GM21825 (cell line): ENCODE data around the gene TTC27.
A peak's percentile ranks its signal among the peaks of the same experiment; 100 is the strongest.

Source experiments
- ATAC-seq: cut with Tn5 transposase; IDR thresholded peaks from one replicate; pipeline ENCODE4 v1.9.1; 2021; ENCODE audit warnings: mild to moderate bottlenecking, moderate library complexity; ENCODE audit not compliant: unreplicated experiment

The TTC27 gene

GRCh38 chr2:32666704-32667103 is 38.9 kb downstream of the TTC27 start:
- ATAC-seq: no peak

- no peak for ATAC-seq
Observed at GRCh38 chr2:32668254-32668653, 40.4 kb downstream of the TTC27 start.

GRCh38 chr2:32671885-32672533 is 44.2 kb downstream of the TTC27 start:
- ATAC-seq: no peak

GRCh38 chr2:32678825-32679224 is 51.0 kb downstream of the TTC27 start:
- ATAC-seq: no peak

DNA sequence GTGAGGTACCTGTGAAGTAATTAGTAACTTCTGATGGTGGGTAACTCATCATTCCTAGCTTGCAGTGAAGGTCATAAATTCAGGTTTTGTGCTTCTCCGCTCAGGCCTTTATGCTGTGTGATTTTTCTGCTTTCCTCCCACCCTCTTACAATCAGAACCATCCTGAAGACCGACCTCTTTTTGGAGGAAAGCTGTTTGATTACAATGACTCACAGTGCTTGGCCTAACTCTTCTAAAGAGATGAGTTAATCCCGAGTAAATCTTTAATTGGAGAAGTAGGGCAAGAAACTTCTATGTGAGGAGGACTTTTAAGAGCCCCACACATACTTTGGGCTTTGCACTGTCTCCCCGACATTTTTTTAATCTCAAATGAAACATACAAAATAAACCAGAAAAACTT is 53.1 kb downstream of the TTC27 start:
- ATAC-seq: no peak

DNA sequence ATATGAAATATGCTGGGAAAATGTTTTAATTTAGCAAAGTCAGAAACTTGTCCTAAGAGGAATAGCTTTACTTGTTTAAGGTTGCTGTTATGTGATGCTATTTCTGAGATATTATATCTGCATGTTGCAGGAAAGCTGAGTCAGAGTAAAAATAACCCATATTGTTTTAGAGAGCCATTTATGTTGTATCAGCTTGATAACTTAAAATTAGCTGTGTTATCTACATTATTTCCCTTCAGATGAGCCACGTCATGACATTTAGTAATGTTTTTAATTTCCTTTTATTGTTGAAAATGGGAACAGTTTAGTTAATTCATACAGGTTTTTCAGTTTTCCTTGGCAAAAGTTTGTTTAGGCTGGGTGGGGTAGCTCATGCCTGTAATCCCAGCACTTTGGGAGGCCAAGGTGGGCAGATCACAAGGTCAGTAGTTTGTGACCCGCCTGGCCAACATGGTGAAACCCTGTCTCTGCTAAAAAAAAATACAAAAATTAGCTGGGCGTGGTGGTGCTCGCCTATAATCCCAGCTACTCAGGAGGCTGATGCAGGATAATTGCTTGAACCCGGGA is 55.8 kb downstream of the TTC27 start:
- ATAC-seq: no peak

GRCh38 chr2:32688541-32688940 is 60.7 kb downstream of the TTC27 start:
- ATAC-seq: no peak

DNA sequence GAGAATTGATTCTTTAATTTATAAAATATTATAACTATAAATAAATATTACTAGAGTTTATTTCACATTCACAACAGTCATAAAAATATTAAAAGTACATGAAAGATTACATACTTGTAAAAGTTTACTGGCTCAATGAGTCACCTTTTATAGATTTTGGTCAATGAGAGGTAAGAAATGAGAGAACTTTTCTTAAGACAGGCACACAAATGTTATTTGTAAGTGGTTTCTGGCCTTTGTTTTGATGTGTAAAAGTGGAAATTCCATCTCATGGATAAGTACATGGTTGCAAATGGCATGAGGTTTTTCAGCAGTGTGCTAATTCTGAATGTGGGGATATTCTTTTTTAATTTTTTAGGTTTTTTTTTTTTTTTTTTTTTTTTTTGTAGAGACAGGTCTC is 63.8 kb downstream of the TTC27 start:
- no peak for ATAC-seq

DNA sequence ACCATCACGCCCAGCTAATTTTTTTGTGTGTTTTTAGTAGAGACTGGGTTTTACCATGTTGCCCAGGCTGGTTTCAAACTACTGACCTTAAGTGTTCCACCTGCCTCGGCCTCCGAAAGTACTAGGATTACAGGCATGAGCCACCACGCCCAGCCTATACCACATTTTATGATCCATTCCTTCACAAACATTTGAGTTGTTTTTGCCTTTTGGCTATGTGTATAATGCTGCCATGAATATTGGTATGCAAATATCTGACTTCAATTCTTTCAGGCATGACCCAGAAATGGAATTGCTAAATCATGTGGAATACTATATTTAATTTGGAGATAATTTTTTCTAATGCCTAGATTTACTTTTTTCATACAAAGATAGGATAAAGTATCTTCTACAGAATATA is 68.6 kb downstream of the TTC27 start:
- ATAC-seq: no peak

GRCh38 chr2:32697156-32697555 is 69.3 kb downstream of the TTC27 start:
- ATAC-seq: no peak

GRCh38 chr2:32699151-32699550 is 71.3 kb downstream of the TTC27 start:
- no peak for ATAC-seq

- no peak for ATAC-seq
Observed at GRCh38 chr2:32701806-32702205, 74.0 kb downstream of the TTC27 start.

DNA sequence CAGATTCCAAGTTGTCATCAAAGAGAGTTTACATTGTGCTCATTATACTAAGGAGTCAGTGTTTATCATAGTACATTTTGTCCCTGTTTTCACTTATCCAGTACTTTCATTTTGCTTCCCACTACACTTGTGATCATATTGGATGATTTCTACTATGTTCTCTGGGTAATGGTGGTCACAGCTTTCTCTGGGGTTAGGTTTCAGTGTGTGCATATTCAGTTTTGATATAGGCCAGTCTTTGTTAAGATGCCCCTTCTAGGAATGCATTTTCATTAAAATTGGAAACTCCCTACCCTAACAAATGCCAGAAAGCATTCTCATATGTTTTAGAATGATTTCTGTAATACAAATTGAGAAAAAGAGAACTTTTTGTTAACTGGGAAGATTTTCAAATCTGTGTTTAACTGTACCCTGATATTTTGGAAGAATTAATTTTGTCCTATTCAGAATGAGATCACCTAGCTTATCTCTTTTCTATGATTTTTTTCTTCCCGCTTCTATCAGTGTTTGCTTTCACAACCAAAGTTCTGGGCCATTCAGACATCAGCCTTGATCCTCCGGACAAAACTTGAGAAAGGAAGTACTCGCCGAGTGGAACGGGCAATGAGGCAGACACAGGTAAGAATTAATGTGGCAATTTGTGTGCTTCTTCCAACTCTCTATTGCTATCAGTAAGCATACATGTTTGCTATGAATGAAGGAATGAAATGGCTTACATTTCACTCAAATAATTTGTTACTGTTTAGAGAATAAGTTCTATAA is 74.6 kb downstream of the TTC27 start:
- no peak for ATAC-seq

DNA sequence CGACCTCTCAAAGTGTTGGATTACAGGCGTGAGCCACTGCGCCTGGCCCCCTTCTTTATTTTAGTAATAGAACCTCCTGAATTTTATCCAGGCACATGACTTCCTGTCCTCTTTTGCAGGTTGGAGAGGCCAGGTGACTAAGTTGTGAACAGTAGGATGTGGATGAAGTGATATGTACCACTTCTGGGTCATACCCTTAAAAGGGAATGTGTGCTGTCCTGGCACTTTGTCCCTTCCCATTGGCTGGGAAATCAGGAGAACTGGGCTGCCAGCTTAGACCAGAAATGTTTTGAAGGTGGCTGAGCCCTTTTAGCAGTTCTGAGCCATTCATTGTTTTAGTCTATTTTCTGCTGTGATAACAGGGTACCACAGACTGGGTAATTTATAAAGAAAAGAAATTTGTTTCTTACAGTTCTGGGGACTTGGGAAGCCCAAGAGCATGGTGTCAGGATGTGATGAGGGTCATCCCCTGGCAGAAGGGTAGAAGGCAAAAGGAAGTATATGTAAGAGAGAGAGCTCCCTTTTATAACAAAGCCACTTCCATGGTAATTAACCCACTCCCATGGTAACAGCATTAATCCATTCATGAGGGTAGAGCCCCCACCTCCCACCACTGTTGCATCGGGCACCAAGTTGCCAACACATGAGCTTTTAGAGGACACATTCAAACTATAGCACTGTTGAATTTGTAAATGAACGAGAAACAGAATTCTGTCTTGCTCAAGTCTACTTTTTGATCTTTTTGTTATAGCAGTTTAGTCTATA is 79.1 kb downstream of the TTC27 start:
- ATAC-seq: no peak

GRCh38 chr2:32711219-32711618 is 83.4 kb downstream of the TTC27 start:
- ATAC-seq: no peak

DNA sequence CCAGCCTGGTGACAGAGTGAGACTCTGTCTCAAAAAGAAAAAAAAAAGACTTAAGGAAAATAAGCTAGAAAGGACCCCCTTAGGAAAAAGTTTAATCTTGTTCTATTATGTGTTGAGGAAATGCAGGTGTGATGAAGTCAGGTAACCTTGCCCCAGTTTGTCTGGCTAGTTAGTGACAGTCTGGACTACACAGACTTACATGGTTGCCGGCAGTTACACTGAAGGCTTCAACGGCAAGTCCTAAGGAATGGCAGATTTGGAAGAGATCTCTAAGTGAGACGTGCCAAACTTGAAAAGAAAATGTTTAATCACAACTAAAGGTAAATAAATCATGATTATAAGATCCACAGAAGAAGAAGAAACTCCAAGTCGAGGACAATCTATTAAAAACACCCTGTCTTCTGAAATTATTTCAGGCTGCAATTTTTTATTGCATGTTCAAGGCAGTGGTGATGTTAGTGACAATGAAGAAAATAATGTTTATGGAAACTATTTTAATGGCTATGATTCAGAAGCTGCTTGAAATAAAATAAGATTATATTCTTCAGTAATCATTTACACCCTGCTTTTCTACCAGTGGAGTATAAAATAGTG is 84.2 kb downstream of the TTC27 start:
- ATAC-seq: no peak

DNA sequence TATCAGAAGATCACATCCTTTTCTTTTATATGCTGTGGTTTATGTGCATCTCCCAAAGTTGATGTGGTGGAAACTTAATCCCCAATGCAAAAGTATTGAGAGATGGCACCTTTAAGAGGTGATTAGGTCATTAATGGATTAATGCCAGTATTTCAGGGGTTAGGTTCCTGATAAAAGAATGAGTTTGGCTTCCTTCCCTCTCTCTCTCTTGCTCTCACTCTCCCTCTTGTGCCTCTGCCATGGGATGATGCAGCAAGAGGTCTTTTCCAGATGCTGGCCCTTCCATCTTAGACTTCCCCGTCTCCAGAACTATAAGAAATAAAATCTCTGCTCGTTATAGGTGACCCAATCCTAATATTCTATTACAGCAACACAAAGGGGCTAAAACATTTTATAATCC is 85.0 kb downstream of the TTC27 start:
- no peak for ATAC-seq

DNA sequence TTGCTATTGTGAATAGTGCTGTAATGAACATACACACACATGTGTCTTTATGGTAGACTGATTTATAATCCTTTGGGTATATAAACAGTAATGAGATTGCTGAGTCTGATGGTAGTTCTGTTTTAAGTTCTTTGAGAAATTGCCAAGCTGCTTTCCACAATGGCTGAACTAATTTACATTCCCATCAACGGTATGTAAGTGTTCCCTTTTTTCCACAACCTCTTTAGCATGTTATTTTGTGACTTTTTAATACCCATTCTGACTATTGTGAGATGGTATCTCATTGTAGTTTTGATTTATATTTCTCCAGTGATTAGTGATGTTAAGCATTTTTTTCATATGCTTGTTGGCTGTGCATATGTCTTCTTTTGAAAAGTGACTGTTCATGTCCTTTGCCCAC is 86.7 kb downstream of the TTC27 start:
- ATAC-seq: no peak

DNA sequence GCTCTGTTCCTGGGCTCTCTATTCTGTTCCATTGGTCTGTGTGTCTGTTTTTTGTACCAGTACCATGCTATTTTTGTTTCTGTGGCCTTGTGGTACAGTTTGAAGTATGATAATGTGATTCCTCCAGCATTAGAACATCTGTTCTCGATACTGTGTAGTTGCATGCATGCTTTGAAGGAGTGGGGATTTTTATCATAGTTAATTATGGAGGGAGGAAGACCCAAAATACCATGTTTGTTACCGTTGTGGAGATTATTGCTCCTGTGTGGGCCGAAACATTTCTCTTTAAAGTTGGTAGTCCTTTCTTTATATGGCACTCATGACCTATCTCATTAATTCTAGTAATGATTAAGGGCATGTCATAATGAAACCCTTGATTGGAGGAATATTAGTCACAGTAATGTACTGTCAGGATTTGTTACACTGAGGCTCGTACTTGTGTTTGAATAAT is 87.6 kb downstream of the TTC27 start:
- ATAC-seq: peak; percentile 82

DNA sequence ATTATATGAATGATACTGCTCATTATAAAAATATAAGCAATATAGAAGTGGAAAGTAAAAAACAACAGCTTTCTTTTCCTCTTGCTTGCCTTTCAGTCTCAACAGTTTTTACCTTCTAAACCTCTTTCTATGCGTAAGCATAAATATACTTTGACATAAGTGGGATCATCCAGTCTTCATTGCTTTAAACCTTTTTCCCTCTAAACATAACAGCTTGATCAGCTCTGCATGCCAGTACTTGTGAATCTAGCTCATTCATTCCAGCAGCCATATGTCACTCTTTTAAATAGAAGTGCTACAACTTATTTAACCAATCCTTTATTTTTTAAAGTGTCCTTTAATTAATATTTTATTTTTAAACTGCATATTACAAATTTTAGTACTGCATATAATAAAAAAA is 88.1 kb downstream of the TTC27 start:
- ATAC-seq: no peak

- ATAC-seq: no peak
Observed at GRCh38 chr2:32716598-32716997, 88.7 kb downstream of the TTC27 start.
